Measurements from ENCODE around the gene STX5. TPM values are rescaled to one million over a fixed set of nuclear protein-coding genes. Genes with fewer than 3 reads are reported as not detected.

The STX5 gene
- total and polyA plus RNA-seq, 9 of the 15 experiments (the other 6 are each of a cell fraction or from before 2014, with no cell fraction given) = 2.8 to 28.6 (median 23.7) TPM

DNA sequence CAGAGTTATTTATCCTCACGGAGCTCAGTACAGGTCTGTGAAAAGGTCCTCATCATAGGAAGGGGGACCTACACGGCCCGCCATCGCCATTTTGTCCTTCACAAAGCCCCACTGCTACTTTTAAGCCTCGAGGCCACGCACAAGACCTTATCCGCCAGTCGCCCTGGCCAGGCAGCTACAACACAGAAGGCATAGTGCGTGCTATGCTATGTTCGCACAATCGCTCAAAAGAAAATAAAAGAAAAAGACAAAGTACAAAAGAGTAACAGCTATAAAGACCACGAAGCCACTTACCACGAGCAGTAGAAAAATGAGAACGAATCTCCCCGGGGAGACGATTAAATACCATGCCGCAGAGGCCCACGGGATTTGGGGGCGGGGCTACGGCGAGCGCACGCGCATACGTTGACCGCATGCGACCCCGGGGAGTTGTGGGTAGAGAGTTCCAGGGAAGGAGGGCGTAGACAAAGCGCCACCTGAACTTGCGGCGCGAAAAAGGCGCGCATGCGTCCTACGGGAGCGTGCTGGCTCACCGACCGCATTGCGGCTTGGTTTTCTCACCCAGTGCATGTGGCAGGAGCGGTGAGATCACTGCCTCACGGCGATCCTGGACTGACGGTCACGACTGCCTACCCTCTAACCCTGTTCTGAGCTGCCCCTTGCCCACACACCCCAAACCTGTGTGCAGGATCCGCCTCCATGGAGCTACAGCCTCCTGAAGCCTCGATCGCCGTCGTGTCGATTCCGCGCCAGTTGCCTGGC lies 23.9 kb upstream of the STX5 start (continued):
- TF ChIP-seq, protein P1, sequence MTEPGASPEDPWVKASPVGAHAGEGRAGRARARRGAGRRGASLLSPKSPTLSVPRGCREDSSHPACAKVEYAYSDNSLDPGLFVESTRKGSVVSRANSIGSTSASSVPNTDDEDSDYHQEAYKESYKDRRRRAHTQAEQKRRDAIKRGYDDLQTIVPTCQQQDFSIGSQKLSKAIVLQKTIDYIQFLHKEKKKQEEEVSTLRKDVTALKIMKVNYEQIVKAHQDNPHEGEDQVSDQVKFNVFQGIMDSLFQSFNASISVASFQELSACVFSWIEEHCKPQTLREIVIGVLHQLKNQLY (CRISPR knock-in tag; conservative IDR thresholded peaks at IDR 0.05) = no peak
- peak; percentile 46; the same call in 1 of the 2 replicates for TF ChIP-seq ZNF24 (IDR thresholded peaks at IDR 0.05)
- no peak for TF ChIP-seq ETS2 (tag; IDR thresholded peaks at IDR 0.05; ENCODE audit: borderline replicate concordance, poor library complexity, severe bottlenecking)
- TF ChIP-seq SMARCE1 (IDR thresholded peaks at IDR 0.05) = peak; percentile 8; the same call in 1 of the 2 replicates
- peak; percentile 79; the same call in 1 of the 2 replicates for TF ChIP-seq ERF (CRISPR knock-in tag; IDR thresholded peaks at IDR 0.05)
- no peak for TF ChIP-seq ZNF77 (CRISPR knock-in tag; IDR thresholded peaks at IDR 0.05)
- no peak; the same call in 1 of the 2 replicates for TF ChIP-seq ZC3H4 (CRISPR knock-in tag; IDR thresholded peaks at IDR 0.05; ENCODE audit: borderline replicate concordance)
- no peak for TF ChIP-seq IRF2 (CRISPR knock-in tag; IDR thresholded peaks at IDR 0.05)
- TF ChIP-seq, protein P2, sequence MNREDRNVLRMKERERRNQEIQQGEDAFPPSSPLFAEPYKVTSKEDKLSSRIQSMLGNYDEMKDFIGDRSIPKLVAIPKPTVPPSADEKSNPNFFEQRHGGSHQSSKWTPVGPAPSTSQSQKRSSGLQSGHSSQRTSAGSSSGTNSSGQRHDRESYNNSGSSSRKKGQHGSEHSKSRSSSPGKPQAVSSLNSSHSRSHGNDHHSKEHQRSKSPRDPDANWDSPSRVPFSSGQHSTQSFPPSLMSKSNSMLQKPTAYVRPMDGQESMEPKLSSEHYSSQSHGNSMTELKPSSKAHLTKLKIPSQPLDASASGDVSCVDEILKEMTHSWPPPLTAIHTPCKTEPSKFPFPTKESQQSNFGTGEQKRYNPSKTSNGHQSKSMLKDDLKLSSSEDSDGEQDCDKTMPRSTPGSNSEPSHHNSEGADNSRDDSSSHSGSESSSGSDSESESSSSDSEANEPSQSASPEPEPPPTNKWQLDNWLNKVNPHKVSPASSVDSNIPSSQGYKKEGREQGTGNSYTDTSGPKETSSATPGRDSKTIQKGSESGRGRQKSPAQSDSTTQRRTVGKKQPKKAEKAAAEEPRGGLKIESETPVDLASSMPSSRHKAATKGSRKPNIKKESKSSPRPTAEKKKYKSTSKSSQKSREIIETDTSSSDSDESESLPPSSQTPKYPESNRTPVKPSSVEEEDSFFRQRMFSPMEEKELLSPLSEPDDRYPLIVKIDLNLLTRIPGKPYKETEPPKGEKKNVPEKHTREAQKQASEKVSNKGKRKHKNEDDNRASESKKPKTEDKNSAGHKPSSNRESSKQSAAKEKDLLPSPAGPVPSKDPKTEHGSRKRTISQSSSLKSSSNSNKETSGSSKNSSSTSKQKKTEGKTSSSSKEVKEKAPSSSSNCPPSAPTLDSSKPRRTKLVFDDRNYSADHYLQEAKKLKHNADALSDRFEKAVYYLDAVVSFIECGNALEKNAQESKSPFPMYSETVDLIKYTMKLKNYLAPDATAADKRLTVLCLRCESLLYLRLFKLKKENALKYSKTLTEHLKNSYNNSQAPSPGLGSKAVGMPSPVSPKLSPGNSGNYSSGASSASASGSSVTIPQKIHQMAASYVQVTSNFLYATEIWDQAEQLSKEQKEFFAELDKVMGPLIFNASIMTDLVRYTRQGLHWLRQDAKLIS (CRISPR knock-in tag; IDR thresholded peaks at IDR 0.05) = peak; percentile 98
- TF ChIP-seq ESRRB (CRISPR knock-in tag; IDR thresholded peaks at IDR 0.05; ENCODE audit: borderline replicate concordance) = no peak; the same call in 1 of the 2 replicates
- TF ChIP-seq NR4A1 (CRISPR knock-in tag; IDR thresholded peaks at IDR 0.05) = 0 out of 2 replicates have a peak, but pooled peaks have one; percentile 44
- TF ChIP-seq NR4A1 (tag; IDR thresholded peaks at IDR 0.05) = 0 out of 2 replicates have a peak, but pooled peaks have one; percentile 43
- TF ChIP-seq DDX20 (tag; IDR thresholded peaks at IDR 0.05; ENCODE audit: low read depth) = no peak
- TF ChIP-seq, protein P3, sequence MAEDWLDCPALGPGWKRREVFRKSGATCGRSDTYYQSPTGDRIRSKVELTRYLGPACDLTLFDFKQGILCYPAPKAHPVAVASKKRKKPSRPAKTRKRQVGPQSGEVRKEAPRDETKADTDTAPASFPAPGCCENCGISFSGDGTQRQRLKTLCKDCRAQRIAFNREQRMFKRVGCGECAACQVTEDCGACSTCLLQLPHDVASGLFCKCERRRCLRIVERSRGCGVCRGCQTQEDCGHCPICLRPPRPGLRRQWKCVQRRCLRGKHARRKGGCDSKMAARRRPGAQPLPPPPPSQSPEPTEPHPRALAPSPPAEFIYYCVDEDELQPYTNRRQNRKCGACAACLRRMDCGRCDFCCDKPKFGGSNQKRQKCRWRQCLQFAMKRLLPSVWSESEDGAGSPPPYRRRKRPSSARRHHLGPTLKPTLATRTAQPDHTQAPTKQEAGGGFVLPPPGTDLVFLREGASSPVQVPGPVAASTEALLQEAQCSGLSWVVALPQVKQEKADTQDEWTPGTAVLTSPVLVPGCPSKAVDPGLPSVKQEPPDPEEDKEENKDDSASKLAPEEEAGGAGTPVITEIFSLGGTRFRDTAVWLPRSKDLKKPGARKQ (CRISPR knock-in tag; IDR thresholded peaks at IDR 0.05) = no peak
- TF ChIP-seq SREBF2 (CRISPR knock-in tag; IDR thresholded peaks at IDR 0.05) = peak; percentile 94; the same call in 1 of the 2 replicates
- TF ChIP-seq, protein P4, sequence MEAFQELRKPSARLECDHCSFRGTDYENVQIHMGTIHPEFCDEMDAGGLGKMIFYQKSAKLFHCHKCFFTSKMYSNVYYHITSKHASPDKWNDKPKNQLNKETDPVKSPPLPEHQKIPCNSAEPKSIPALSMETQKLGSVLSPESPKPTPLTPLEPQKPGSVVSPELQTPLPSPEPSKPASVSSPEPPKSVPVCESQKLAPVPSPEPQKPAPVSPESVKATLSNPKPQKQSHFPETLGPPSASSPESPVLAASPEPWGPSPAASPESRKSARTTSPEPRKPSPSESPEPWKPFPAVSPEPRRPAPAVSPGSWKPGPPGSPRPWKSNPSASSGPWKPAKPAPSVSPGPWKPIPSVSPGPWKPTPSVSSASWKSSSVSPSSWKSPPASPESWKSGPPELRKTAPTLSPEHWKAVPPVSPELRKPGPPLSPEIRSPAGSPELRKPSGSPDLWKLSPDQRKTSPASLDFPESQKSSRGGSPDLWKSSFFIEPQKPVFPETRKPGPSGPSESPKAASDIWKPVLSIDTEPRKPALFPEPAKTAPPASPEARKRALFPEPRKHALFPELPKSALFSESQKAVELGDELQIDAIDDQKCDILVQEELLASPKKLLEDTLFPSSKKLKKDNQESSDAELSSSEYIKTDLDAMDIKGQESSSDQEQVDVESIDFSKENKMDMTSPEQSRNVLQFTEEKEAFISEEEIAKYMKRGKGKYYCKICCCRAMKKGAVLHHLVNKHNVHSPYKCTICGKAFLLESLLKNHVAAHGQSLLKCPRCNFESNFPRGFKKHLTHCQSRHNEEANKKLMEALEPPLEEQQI (IDR thresholded peaks at IDR 0.05) = peak; percentile 71; the same call in 1 of the 2 replicates
- TF ChIP-seq XRCC5 (IDR thresholded peaks at IDR 0.05; ENCODE audit: low read depth, low read length) = peak; percentile 49; the same call in 1 of the 2 replicates

Data from K562 (cell line).